SHP77 (cell line): ENCODE results near the gene GLCE.

Experiments used
- DNase-seq, 2 experiments: peaks; one replicate each; lab custom pipeline; 2025; lab: John Stamatoyannopoulos, UW

The GLCE gene

DNA sequence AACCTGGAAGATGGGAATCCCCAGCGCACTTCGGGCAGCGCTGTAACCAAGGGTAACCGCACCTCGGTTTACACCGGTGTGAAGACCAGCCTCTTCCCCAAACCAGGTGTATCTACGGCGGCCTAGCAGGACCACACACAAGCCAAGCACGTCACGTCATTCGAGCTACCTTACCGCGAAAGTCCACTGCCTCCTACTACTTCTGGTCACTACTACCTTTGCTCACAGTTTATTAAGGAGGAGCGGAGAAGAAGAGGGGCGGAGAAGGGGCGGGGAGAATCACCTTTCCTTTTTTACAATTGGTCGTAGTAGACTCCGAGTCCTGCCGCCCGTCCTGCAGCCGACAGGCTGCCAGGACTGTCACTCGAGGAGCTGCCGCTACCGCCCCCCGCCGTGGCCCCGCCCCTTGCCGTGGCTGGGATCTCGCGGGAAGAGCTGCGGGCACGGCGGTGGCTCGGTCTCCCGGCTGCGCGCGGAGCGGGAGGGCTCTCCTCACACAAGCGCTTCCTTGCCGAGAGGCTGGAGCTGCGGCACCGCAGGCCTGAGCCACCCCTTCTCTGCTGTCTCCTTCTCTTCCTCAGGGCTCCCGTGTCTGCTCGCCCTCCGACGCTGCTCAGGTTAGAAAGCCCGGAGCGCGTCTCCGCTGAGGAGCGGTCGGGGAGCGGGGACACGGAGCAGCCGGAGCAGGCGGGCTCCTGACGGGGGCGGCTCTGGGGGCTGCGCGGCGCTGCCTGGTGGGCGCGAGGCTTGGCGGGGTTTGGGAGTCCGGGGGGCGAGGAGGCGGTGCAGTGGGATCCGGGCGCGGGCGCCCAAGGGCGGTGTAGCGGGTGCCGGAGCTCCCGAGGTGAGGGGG lies at the start of gene GLCE:
Gene GLCE (plus strand): TSS at position 495 of the 853 bp plus-strand sequence. CDS start 95,172 bp downstream, outside the sequence.
- DNase-seq, result peak; percentile 94 to 95

GRCh38 chr15:69114331-69114928 lies 46.0 kb upstream of the GLCE start:
- no peak for DNase-seq

DNA sequence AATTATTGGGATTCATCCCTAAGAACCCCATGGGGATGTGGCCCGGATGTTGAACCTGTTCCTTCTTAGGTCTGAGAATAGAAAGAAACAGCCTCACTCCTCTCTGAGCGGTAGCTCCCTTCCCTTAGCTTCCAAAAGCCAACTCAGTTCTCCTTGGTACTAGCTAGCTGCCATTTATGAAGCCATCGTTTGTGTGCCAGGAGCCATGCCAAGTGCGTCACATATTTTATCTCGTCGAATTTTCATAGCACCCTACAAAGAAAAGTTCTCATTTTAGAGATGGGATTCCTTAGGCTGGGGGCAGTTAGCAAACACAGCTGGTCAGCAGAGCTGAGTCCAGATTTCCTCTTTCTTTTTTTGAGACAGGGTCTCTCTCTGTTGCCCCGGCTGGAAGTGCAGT lies 45.4 kb upstream of the GLCE start:
- no peak for DNase-seq

DNA sequence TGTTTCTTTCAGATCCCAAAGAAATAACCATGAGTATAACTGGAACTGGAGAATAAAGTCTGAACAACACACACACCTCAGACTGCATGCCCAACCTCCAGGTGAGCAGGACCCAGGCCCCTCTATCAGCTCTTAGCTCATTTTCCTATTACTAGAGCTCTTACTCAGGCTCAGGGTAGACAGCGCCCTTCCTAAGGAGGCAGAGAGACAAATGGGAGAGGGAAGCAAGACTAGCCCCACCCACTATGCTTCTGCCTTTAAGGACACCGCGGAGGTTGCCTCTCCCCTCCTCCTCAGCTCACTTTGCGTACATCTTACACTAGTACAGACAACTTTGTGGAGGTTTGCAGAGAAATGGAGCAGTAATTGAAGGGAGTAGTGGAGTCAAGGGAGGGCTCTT lies 44.0 kb upstream of the GLCE start:
- DNase-seq, result no peak

GRCh38 chr15:69117431-69117871 lies 43.0 kb upstream of the GLCE start:
- no peak for DNase-seq

DNA sequence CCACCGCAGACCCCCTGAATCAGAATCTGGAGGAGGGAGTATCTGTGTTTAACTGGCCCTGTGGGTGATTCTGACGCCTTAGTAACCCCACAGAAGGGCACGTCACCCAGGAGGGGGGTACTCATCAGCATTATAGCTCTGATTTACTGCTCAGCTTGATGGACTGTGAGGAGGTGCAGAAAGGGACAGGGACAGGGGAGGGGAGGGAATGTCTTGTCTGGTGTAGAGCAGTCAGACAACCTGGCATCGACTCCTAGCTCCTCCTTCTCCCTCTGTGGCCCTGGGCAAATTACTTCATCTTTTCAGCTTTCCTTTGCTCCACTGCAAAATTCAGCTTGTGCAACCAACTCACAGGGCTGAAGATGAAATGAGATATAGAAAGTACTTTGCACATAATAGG lies 42.3 kb upstream of the GLCE start:
- no peak for DNase-seq

DNA sequence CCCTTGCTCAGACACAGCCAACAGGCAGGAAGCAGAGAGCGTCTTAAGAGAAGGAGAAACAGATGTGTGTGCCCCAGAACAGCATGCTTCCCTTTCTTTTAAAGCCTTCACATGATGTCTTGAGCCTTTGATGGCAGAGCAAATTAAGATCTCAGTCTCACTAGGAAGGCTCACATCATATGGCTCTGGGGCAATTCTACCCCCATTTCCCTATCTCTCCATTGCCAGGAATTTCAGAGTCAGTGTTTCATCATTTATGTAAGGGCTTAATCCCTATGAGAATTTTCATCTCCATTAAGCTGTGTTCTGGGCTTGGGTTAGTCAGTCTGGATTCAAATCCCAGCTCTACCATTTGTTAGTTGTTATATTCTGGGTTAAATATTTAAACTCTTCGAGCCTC lies 41.4 kb upstream of the GLCE start:
- DNase-seq, result no peak

GRCh38 chr15:69119683-69120395 lies 40.6 kb upstream of the GLCE start:
- DNase-seq, result no peak

- no peak for DNase-seq
Measured at GRCh38 chr15:69120732-69121131, 39.7 kb upstream of the GLCE start.

DNA sequence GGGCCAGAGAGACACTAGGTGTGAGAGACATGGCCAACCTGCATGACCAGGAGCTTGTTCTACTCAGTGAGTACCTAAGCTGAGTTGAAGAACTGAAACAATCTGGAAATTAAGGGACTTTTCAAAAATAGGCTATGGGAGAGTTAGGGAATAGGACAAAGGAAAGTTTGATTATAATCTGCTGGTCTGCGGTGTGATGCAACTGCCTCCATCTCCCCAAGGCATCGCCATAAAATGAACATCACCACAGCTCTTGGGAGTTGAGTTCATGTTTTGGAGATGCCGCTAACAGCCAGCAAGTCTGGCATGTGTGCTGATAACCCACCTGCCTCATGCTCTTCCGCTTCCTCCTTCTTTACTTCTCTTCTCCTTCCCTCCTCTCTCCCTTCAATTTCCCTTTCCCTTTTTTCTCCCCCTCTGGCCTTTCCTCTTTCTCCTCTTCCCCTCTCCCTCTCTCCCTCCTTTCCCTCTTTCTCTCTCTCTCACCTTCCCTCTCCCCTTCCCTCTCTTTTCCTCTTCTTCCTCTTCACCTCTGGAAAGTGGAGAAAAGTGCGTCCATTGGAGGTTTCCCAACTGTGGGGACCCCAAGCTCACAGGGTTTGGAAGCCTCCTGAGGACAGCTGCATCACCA lies 39.1 kb upstream of the GLCE start:
- no peak for DNase-seq

DNA sequence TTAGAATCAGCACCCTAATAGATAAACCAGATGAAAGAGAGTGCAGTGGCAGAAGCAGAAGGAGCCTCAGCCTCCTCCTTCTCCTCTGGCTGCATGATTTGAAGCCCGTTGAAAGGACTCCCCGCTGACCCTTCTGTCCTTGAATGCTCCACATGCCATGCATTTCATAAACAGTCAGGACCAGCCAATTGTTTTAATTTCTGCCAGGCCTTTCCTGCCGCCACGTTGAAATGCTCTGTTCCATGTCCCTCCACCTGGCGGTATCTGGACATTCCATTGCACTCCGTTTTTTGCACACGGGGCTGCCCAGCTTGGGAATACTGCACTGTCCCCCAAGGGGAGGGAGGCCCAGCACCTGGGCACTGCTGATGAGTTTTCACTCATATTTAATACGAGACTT lies 35.2 kb upstream of the GLCE start:
- DNase-seq, result no peak

DNA sequence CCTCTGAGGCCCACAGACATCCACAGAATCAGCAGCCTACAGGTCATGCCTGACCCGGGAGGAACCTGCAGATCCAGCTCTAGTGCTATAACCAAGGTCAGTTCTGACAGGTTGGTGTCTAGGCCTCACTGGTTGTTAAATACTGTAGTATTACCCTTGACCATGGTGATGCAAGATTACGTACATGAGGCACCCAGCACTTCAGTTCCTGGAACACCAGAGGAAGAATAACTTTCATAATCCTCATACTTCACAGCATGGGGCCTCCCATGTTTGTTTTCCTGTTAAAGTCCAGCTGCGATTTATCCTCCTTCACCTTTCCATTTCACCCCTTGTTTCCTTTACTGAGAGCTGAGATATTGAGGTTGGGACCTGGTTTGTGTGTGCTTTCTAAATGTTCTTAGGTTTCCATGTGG lies 34.4 kb upstream of the GLCE start:
- no peak for DNase-seq

DNA sequence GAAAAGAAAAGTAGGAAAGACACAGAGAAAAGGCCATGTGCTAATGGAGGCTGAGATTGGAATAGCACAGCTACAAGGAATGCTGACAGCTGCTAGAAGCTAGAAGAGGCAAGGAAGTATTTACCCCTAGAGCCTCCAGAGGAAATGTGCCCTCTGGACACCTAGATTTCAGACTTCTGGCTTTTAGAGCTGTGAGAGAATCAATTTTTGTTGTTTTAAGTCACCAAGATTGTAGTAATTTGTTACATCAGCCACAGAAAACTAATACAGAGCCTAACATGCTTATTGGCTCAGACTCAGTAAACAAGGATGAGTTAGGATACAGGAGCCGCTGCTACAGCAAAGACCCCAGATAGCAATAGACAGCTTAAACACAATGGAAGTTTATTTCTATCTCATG lies 33.1 kb upstream of the GLCE start:
- no peak for DNase-seq

- no peak for DNase-seq
Measured at GRCh38 chr15:69128667-69129311, 31.6 kb upstream of the GLCE start.

GRCh38 chr15:69131362-69132220 lies 28.8 kb upstream of the GLCE start:
- DNase-seq, result no peak

DNA sequence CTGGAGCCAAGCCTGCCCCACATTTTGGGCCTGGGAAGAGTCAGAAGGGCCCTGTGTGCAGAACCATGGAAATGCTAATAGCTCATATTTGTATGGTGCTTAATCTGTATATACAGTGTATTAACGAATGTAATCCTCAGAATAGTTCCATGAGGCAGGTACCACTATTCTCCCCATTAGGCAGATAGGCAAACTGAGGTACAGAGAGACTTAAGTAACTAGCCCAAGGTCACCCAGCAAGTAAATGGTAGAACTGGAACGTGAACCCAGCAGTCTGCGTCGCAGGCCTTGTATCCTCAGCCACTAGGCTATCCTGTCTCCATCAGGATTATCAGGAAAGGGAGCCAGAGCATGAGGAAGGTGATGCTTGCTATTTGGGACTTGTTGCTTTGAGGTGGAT lies 28.0 kb upstream of the GLCE start:
- DNase-seq, result no peak

- no peak for DNase-seq
Measured at GRCh38 chr15:69132977-69133861, 27.2 kb upstream of the GLCE start.

GRCh38 chr15:69133862-69134519 lies 26.4 kb upstream of the GLCE start:
- DNase-seq, result no peak

- DNase-seq, result no peak
Measured at GRCh38 chr15:69134791-69135190, 25.6 kb upstream of the GLCE start.
